Measurements from ENCODE around the gene C6orf89.

DNA sequence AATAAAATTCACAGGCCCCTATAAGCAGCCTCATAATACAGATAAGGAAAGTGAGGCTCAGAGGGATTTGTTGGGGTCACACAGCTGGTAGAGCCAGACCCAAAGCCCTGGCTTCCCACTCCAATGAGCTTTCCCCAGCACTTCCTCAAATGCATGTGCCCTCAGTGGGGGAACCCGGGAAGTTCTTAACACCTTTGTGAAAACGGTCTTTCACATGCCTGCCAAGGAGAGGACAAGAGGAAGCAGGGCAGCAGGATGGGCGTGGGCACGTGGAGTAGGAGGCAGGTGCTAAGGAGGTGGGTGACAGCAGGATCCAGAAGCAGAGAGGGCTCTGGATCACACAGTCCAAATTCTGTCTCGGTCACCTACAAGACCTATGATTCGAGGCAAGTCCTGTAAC, 69.4 kb downstream of the C6orf89 start:
- TF ChIP-seq, protein P1, sequence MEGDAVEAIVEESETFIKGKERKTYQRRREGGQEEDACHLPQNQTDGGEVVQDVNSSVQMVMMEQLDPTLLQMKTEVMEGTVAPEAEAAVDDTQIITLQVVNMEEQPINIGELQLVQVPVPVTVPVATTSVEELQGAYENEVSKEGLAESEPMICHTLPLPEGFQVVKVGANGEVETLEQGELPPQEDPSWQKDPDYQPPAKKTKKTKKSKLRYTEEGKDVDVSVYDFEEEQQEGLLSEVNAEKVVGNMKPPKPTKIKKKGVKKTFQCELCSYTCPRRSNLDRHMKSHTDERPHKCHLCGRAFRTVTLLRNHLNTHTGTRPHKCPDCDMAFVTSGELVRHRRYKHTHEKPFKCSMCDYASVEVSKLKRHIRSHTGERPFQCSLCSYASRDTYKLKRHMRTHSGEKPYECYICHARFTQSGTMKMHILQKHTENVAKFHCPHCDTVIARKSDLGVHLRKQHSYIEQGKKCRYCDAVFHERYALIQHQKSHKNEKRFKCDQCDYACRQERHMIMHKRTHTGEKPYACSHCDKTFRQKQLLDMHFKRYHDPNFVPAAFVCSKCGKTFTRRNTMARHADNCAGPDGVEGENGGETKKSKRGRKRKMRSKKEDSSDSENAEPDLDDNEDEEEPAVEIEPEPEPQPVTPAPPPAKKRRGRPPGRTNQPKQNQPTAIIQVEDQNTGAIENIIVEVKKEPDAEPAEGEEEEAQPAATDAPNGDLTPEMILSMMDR (IDR thresholded peaks at IDR 0.05) = no peak
- no peak for TF ChIP-seq POLR2A (IDR thresholded peaks at IDR 0.05)
